ENCODE measurements around the gene SCUBE1.
"Not testable (repeated sequence)": the region's sequence is repeated elsewhere in the genome, so short reads cannot be mapped to it uniquely, and the experiment has no call there.

Gene SCUBE1

DNA sequence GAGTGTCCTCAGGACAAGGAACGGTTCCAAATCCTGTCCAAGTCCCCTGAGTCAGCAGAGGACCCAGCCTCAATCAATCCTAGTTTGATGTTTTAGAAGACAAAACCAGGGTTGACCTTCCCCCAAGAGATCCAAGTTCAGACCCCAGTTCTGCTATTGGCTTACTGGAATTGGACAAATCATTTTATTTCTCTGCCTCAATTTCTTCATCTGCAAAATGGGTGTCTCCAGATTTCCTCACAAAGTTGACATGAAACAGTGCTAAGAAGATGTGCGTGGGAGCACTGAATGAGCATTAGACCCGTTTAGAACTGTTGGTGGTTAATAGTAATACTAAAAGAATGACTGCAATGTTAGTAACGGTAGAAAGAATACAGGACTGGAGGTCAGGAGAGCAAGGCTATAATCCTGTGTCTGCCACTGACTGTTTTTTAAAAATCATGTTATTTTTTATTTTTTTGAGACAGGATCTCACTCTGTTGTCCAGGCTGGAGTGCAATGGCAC lies 32.8 kb upstream of the SCUBE1 start:
- H3K27ac Mint-ChIP-seq: no peak overlapping the region
- no peak overlapping the region for H3K4me3 Mint-ChIP-seq

DNA sequence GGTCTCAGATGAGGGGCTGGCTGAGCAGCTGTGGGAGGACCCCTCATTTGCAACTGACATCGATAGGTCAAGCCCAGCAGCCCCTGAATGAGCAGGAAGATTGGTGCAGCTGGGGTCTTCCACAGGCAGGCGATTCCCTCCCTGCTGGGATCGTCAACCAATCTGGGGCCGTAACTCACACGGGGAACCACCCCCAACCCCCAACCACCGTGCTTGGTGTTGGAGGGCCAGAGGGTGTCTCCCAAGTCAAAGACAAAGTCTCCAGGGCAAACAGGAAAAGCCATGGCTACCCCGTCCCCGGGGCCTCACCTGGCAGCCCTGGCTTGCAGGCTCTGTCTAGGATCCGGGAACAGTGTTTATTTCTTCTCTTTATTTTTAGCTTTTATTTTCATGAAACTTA lies 26.9 kb upstream of the SCUBE1 start:
- peaks cover 4% of the 10 kb centered on the region for H3K9me3 Mint-ChIP-seq (ENCODE audit: low read depth)
- H3K4me3 Mint-ChIP-seq: no peak overlapping the region
- H3K27me3 Mint-ChIP-seq: peaks cover 27% of the 10 kb centered on the region
- H3K36me3 Mint-ChIP-seq: peaks cover 5% of the 10 kb centered on the region
- no peak overlapping the region for H3K27ac Mint-ChIP-seq
- H3K4me1 Mint-ChIP-seq (ENCODE audit: low read depth): no peaks in the 10 kb centered on the region

More for the DNA sequence above, 32.8 kb upstream of the SCUBE1 start:
- Mint-ChIP-seq H3K27me3 (peaks cover 34% of the 10 kb centered on the region), H3K36me3 (peaks cover 10% of the 10 kb centered on the region), H3K9me3 (ENCODE audit: low read depth) (peaks cover 4% of the 10 kb centered on the region), H3K4me1 (ENCODE audit: low read depth) (peaks cover 4% of the 10 kb centered on the region)

DNA sequence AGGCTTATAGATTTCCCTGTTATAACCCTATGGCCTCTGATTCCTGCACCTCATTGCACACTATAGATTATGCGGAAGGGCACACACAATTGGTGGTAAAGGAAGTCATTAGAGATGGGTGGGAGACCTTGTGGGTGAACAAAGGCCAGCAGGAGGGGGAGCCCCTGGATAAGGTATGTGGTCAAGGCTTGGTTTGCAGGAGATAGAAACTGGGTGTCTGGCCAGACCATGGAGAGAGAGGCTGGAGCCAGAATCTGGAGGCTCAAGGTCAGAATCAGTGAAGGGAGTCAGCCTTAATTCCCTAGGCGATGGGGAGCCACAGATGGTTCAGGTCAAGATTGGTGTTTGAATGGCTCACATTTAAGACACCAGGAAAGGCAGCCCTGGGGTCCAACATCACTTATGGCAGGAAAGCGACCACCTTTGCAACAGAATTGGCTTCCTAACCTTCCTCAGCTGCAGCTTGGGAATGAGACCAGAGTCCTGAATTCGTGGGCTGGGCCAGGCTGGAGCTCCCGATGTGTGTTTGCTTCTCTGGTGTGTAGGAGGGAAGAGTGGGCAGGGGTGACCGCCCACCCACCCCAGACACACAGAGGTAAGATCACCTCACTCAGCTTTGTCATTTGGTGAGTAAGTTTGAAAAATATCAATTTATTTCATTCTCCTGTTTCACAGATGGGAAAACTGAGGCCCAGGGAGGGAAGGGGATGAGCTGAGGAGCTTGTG lies 22.7 kb upstream of the SCUBE1 start:
- Mint-ChIP-seq H3K4me3 (no peak overlapping the region), H3K9me3 (ENCODE audit: low read depth) (no peaks in the 10 kb centered on the region), H3K27me3 (peaks cover 9% of the 10 kb centered on the region), H3K36me3 (no peaks in the 10 kb centered on the region), H3K27ac (no peak overlapping the region), H3K4me1 (ENCODE audit: low read depth) (no peaks in the 10 kb centered on the region)

DNA sequence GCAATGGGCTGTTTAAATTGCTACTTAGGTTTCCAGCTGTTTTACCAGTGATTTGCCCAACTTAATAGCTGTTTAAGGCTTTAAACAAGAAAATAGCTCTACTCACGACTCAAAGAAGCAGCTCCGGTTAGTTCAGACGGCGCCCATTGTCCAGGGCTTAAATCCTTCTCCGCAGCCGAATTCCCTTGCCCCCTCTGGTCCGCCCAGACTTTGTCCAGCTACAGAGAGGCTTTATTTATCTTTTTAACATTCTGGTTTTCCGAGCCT lies 20.9 kb upstream of the SCUBE1 start:
- Mint-ChIP-seq H3K27me3 (peaks cover 4% of the 10 kb centered on the region), H3K9me3 (ENCODE audit: low read depth) (no peaks in the 10 kb centered on the region), H3K36me3 (no peaks in the 10 kb centered on the region), H3K4me3 (no peak overlapping the region), H3K4me1 (ENCODE audit: low read depth) (no peaks in the 10 kb centered on the region), H3K27ac (no peak overlapping the region)

DNA sequence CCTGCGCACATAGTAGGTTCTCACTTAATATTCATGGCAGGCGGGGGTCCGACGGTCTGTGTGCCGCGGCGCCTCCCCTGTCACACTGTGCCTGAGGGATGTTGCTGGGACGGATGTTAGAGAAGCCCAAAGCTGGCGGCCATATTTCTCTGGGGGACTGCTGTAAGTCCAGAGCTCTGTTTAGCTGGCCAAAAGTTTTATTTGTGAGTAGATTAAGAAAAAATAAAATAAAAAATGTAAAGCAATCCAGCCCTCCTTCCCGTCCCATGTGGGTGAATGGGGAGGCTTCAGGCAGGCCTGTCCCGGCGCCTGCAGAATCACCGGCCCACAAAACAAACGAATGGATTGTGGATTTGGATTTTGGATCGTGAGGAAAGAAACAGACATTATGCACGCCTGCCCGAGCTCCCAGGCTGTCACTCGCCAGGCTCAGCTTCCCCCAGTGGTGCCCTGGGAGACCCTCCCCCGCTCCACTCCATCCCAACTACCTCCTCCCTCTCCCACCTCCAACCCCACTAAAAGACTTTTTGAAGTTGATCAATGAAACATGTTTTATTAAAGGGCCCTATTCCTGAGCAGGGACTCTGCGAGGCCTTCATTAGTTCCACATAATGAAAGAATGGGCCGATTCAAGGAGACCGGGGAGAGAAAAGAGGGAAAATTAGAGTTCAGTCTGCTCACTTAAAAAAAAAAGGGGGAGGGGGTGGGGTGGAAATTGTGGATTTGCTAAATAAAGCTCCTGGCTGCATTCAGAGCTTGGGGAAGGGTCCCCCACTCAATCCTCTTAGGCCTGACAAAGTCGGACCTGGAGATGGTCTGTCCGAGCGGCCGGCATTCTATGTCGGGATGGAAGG lies 20.4 kb upstream of the SCUBE1 start:
- no peaks in the 10 kb centered on the region for H3K4me1 Mint-ChIP-seq (ENCODE audit: low read depth)
- H3K9me3 Mint-ChIP-seq (ENCODE audit: low read depth): no peaks in the 10 kb centered on the region
- H3K36me3 Mint-ChIP-seq: no peaks in the 10 kb centered on the region
- H3K4me3 Mint-ChIP-seq: no peak overlapping the region
- no peak overlapping the region for H3K27ac Mint-ChIP-seq
- peaks cover 3% of the 10 kb centered on the region for H3K27me3 Mint-ChIP-seq

DNA sequence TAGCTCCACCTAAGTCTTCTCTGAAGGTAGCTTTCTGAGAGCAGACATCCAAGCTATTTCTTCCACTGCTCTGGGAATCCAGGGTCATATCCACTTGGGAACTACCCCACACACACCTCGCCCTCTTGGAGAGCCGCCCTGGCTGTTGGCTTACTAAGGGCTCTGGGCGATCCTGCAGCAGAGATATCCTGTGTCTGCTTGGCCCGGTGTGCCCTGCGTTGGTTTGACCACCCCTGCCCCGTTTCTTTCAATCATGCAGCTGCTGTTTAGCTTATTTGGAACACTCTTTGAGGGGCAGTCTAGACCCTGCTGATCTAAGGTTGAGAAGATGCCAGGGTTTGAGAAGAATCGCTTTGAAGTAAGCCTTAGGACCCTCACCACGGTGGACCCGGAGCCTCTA lies 17.4 kb upstream of the SCUBE1 start:
- Mint-ChIP-seq H3K27me3 (peaks cover 4% of the 10 kb centered on the region), H3K36me3 (no peaks in the 10 kb centered on the region), H3K4me1 (ENCODE audit: low read depth) (no peaks in the 10 kb centered on the region), H3K4me3 (no peak overlapping the region), H3K9me3 (ENCODE audit: low read depth) (no peaks in the 10 kb centered on the region), H3K27ac (no peak overlapping the region)

DNA sequence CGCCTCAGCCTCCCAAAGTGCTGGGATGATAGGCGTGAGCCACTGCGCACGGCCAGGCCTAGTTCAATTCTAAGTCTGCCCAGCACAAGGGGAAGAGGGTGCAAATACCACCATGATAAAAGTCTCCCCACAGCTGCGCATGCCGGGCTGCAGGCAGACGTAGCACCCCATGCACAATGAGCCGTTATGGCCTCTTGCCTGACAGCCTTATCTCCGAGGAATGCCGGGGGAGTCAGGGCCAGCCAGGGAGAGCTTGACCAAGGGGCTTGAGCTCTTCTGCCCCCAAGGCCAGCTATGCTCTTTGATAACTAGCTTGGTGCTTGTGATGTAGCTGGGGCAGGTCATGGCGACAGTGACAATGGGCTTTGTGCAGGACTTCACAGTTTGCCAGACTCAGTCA lies 13.7 kb upstream of the SCUBE1 start:
- H3K36me3 Mint-ChIP-seq: no peaks in the 10 kb centered on the region
- H3K4me1 Mint-ChIP-seq (ENCODE audit: low read depth): no peaks in the 10 kb centered on the region
- H3K27ac Mint-ChIP-seq: no peak overlapping the region
- H3K9me3 Mint-ChIP-seq (ENCODE audit: low read depth): no peaks in the 10 kb centered on the region
- no peak overlapping the region for H3K4me3 Mint-ChIP-seq
- peaks cover 3% of the 10 kb centered on the region for H3K27me3 Mint-ChIP-seq

DNA sequence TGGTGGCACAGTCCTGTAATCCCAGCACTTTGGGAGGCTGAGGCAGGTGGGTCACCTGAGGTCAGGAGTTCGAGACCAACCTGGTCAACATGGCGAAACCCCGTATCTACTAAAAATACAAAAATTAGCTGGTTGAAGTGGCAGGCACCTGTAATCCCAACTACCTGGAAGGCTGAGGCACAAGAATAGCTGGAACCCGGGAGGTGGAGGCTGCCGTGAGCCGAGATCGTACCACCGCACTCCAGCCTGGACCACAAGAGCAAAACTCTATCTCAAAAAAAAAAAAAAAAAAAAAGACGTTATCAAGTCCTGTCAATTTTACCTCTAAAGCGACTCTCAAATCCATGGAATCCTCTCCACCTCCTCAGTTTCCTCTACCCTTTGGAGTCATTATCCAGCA lies 12.5 kb upstream of the SCUBE1 start:
- not testable (repeated sequence) for H3K4me1 Mint-ChIP-seq (ENCODE audit: low read depth); H3K36me3 Mint-ChIP-seq; H3K4me3 Mint-ChIP-seq; H3K9me3 Mint-ChIP-seq (ENCODE audit: low read depth); H3K27ac Mint-ChIP-seq; H3K27me3 Mint-ChIP-seq

DNA sequence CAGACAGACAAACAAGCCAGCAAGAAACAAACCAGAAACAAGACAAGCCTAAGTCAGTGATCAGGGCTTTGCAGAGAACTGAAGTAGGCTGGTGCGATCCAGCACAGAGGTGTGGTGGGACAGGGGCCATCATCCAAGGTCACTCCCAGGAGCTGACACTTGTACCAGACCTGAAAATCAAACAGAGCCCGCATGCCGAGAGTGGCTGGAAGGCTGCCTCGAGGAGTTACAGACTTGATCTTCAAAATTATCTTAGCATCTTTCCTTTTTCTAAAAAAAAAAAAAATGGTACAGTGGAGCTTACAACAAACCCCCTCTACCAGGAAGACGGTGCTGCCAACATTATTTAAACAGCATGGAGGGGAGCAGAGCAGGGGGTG lies 8.8 kb upstream of the SCUBE1 start:
- H3K36me3 Mint-ChIP-seq: no peaks in the 10 kb centered on the region
- peaks cover 15% of the 10 kb centered on the region for H3K27me3 Mint-ChIP-seq
- H3K4me3 Mint-ChIP-seq: no peak overlapping the region
- H3K4me1 Mint-ChIP-seq (ENCODE audit: low read depth): no peaks in the 10 kb centered on the region
- H3K27ac Mint-ChIP-seq: no peak overlapping the region
- H3K9me3 Mint-ChIP-seq (ENCODE audit: low read depth): no peaks in the 10 kb centered on the region

DNA sequence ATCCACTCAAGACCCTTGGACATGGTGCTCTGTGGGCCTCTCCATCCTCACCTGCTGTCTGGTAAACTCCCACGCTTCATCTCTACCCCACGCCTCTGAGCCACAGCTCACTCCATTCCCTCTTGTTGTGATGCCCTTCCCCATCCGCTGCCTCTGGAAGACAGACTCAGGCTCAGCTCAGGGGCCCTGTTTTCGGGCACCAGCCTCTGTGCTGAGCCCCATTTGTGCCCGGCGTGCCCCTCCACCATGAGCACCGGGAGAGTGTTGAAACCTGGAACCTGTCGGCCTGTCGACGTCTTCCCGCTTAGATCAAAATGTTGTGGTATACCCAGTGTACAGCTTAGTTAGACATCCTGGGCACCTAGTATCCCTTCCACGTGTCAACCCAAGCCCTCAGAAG lies 6.5 kb upstream of the SCUBE1 start:
- H3K27me3 Mint-ChIP-seq: peaks cover 22% of the 10 kb centered on the region

DNA sequence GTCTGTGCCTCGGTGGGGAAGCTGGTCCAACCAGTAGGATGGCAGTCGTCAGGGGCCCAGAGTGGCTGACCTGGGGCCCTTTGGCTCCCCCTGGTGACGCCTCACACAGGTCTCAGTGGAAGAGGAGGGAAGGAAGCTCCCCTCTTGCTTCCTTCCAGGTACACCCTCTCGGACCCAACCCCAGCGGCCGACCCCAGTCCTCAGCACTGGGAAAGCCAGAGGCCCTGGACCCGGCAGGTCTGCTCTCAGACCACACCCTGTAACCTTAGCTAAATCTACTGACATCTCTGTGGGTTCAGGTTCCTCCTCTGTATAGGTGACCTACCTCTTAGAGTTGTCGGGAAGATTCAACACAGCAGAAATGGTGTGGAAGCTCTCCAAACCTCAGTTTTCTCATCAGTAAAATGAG lies 3.4 kb upstream of the SCUBE1 start:
- H3K4me3 Mint-ChIP-seq: no peak overlapping the region
- H3K36me3 Mint-ChIP-seq: no peaks in the 10 kb centered on the region
- no peaks in the 10 kb centered on the region for H3K9me3 Mint-ChIP-seq (ENCODE audit: low read depth)
- peaks cover 7% of the 10 kb centered on the region for H3K4me1 Mint-ChIP-seq (ENCODE audit: low read depth)
- H3K27me3 Mint-ChIP-seq: peaks cover 32% of the 10 kb centered on the region
- no peak overlapping the region for H3K27ac Mint-ChIP-seq

More for the DNA sequence above, 6.5 kb upstream of the SCUBE1 start:
- H3K27ac Mint-ChIP-seq: no peak overlapping the region
- no peak overlapping the region for H3K4me3 Mint-ChIP-seq
- H3K9me3 Mint-ChIP-seq (ENCODE audit: low read depth): no peaks in the 10 kb centered on the region
- H3K36me3 Mint-ChIP-seq: no peaks in the 10 kb centered on the region
- H3K4me1 Mint-ChIP-seq (ENCODE audit: low read depth): no peaks in the 10 kb centered on the region

DNA sequence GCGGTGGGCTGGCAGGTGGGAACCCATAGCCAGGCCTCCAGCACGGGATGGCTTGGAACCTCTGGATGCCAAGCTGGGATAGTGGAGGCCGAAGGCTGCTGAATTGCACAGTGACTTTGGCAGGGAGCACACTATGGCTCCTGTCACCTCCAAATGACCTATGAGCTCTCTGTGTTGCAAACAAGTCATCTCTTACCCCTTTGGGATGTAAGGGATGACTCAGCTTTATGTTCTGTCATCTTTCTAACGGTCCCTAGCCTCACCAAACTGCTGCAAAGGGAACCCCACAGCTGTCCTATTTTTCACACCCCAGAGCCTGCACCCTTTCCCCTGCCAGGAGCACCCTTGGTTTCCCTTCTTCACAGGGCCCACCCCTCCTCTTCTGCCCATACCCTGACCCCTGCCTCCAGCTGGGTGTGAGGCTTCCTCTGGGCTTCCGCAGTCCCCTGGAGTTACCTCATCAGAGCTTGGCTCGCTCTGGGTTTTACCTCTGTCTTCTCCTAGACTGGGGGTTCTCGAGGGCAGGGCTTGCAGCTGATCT lies 2.7 kb upstream of the SCUBE1 start:
- H3K4me3 Mint-ChIP-seq: no peak overlapping the region
- no peaks in the 10 kb centered on the region for H3K36me3 Mint-ChIP-seq
- H3K9me3 Mint-ChIP-seq (ENCODE audit: low read depth): no peaks in the 10 kb centered on the region
- no peak overlapping the region for H3K27ac Mint-ChIP-seq
- peaks cover 7% of the 10 kb centered on the region for H3K4me1 Mint-ChIP-seq (ENCODE audit: low read depth)
- peaks cover 37% of the 10 kb centered on the region for H3K27me3 Mint-ChIP-seq

DNA sequence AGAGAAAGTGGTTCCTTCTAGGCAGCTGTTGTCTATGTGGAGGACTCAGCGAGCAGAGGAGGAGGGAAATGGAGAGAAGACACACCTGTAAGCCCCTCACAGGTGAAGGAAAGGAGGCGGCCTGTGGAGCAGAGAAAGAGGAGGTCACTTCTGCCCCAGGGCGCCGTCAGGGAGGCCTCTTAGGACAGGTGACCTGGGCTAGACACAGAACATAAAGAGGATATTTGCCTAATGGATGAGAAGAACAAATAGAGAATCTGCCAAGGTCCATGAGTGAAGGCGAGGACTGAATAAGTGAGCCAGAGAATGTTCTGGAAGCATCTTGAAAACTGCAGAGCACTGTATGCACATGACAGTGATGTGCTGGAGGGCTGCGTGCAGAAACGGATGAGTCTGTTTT lies 2.2 kb upstream of the SCUBE1 start:
- Mint-ChIP-seq H3K27ac (no peak overlapping the region), H3K36me3 (no peaks in the 10 kb centered on the region), H3K27me3 (peaks cover 41% of the 10 kb centered on the region), H3K4me1 (ENCODE audit: low read depth) (peaks cover 7% of the 10 kb centered on the region), H3K4me3 (no peak overlapping the region), H3K9me3 (ENCODE audit: low read depth) (no peaks in the 10 kb centered on the region)

DNA sequence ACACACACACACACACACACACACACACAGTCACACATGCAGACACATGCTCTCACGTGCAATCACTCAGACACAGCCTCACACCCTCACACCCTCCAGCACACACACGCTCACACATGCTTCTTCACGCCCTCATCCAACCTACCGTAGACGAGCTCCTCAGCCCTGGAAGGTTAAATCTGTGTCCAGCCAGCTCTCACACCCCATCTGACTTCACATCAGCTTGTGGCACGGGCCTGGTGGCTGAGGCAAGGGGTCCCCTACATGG lies 1.3 kb upstream of the SCUBE1 start:
- Mint-ChIP-seq H3K4me1 (ENCODE audit: low read depth) (peaks cover 7% of the 10 kb centered on the region), H3K36me3 (no peaks in the 10 kb centered on the region), H3K27me3 (peaks cover 40% of the 10 kb centered on the region), H3K27ac (no peak overlapping the region), H3K4me3 (peak overlapping the region; percentile 57), H3K9me3 (ENCODE audit: low read depth) (no peaks in the 10 kb centered on the region)

DNA sequence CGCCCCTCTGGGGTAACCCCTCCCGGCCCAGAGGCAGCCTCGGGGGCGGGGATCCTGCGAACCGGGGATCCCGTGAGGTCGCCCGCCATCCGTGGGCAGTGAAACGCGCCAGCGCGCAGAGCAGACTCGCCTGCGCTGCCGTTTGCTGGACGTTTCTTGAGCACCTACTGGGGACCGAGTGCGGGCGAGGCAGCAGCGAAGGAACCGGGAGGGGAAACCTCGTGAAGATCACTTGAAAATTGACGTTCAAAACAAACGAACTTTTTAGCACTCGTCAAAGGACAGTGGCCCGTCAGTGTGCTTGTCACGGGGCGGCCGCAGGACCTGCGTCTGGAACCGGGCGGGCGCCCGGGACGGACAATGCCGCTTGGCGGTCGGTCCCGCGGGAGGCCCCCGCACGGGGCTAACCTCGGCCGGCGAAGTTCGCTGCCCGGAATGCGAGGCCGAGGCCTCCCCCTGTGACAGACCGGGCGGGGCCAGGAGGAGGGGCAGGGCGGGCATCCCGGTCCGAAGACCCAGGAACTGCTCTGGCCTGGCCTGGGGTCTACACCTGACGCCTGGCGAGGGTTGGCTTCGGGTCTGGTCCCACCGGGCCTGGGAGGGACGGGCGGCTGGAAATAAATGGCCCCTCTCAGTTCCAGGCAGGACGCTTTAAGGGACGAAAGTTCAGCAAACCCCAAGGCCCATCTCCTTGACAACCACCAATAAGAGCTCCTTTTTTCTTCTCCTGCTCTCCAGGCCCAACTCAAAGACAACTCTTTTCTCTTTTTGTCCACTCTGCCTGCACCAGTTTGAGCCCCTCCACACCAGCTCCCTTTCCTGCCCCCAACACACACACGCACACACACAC lies 723 bp upstream of the SCUBE1 start:
- H3K27ac Mint-ChIP-seq: no peak overlapping the region
- peak overlapping the region; percentile 57 for H3K4me3 Mint-ChIP-seq
- H3K9me3 Mint-ChIP-seq (ENCODE audit: low read depth): no peaks in the 10 kb centered on the region
- H3K36me3 Mint-ChIP-seq: no peaks in the 10 kb centered on the region
- H3K4me1 Mint-ChIP-seq (ENCODE audit: low read depth): peaks cover 7% of the 10 kb centered on the region
- H3K27me3 Mint-ChIP-seq: peaks cover 38% of the 10 kb centered on the region

Data from activated naive CD8-positive, alpha-beta T cell (primary cell).